GM21360 (cell line): ENCODE results near the gene OR56B4.
"Not testable (repeated sequence)": the region's sequence is repeated elsewhere in the genome, so short reads cannot be mapped to it uniquely, and the experiment has no call there.

Experiments
- ATAC-seq: cut with Tn5 transposase; IDR thresholded peaks from one replicate; pipeline ENCODE4 v1.9.1; 2021; ENCODE audit warnings: mild to moderate bottlenecking, moderate library complexity; ENCODE audit not compliant: unreplicated experiment

OR56B4 gene

DNA sequence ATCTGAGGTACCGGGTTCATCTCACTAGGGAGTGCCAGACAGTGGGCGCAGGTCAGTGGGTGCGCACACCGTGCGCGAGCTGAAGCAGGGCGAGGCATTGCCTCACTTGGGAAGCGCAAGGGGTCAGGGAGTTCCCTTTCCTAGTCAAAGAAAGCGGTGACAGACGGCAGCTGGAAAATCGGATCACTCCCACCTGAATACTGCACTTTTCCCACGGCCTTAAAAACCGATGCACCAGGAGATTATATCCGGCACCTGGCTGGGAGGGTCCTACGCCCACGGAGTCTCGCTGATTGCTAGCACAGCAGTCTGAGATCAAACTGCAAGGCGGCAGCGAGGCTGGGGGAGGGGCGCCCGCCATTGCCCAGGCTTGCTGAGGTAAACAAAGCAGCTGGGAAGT lies 36.3 kb downstream of the OR56B4 start:
- ATAC-seq, result not testable (repeated sequence)

DNA sequence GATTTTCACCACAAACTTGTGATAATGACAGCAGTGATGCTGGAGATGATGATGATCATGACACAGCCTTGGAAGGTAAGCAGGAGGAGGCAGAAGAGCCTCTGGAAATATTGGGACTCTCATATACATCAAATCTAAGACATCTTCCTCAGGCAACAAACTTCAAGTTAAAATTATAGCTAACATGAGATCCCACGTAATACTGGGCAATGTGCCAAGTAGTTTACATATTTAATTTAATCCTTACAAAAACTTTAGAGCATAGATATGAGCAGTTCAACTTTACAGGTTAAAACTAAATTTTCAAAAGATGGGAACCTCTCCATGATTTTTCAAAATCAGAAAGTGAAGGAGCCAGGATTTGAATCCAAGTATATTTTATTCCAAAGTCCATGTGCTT lies 43.6 kb downstream of the OR56B4 start:
- ATAC-seq, result no peak

- ATAC-seq, result no peak
These were observed 44.6 kb downstream of the OR56B4 start for GRCh38 chr11:6152126-6152525.

- ATAC-seq, result no peak
These were observed 49.3 kb downstream of the OR56B4 start for GRCh38 chr11:6156628-6157359.
